ENCODE results near the gene HOXD9.

- TF ChIP-seq, protein P1, sequence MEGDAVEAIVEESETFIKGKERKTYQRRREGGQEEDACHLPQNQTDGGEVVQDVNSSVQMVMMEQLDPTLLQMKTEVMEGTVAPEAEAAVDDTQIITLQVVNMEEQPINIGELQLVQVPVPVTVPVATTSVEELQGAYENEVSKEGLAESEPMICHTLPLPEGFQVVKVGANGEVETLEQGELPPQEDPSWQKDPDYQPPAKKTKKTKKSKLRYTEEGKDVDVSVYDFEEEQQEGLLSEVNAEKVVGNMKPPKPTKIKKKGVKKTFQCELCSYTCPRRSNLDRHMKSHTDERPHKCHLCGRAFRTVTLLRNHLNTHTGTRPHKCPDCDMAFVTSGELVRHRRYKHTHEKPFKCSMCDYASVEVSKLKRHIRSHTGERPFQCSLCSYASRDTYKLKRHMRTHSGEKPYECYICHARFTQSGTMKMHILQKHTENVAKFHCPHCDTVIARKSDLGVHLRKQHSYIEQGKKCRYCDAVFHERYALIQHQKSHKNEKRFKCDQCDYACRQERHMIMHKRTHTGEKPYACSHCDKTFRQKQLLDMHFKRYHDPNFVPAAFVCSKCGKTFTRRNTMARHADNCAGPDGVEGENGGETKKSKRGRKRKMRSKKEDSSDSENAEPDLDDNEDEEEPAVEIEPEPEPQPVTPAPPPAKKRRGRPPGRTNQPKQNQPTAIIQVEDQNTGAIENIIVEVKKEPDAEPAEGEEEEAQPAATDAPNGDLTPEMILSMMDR (IDR thresholded peaks at IDR 0.05; ENCODE audit: insufficient read depth, low read length), result no peak
- TF ChIP-seq, protein P2, sequence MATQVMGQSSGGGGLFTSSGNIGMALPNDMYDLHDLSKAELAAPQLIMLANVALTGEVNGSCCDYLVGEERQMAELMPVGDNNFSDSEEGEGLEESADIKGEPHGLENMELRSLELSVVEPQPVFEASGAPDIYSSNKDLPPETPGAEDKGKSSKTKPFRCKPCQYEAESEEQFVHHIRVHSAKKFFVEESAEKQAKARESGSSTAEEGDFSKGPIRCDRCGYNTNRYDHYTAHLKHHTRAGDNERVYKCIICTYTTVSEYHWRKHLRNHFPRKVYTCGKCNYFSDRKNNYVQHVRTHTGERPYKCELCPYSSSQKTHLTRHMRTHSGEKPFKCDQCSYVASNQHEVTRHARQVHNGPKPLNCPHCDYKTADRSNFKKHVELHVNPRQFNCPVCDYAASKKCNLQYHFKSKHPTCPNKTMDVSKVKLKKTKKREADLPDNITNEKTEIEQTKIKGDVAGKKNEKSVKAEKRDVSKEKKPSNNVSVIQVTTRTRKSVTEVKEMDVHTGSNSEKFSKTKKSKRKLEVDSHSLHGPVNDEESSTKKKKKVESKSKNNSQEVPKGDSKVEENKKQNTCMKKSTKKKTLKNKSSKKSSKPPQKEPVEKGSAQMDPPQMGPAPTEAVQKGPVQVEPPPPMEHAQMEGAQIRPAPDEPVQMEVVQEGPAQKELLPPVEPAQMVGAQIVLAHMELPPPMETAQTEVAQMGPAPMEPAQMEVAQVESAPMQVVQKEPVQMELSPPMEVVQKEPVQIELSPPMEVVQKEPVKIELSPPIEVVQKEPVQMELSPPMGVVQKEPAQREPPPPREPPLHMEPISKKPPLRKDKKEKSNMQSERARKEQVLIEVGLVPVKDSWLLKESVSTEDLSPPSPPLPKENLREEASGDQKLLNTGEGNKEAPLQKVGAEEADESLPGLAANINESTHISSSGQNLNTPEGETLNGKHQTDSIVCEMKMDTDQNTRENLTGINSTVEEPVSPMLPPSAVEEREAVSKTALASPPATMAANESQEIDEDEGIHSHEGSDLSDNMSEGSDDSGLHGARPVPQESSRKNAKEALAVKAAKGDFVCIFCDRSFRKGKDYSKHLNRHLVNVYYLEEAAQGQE (IDR thresholded peaks at IDR 0.05; ENCODE audit: insufficient replicate concordance, low read depth), result no peak
- no peak for TF ChIP-seq POLR2AphosphoS5 (IDR thresholded peaks at IDR 0.05; ENCODE audit: low read depth)
Observed at GRCh38 chr2:176148751-176149421, 26.4 kb downstream of the HOXD9 start.

Data from HL-60 (cell line).